ENCODE results near the gene SIT1.

- TF ChIP-seq, protein P1, sequence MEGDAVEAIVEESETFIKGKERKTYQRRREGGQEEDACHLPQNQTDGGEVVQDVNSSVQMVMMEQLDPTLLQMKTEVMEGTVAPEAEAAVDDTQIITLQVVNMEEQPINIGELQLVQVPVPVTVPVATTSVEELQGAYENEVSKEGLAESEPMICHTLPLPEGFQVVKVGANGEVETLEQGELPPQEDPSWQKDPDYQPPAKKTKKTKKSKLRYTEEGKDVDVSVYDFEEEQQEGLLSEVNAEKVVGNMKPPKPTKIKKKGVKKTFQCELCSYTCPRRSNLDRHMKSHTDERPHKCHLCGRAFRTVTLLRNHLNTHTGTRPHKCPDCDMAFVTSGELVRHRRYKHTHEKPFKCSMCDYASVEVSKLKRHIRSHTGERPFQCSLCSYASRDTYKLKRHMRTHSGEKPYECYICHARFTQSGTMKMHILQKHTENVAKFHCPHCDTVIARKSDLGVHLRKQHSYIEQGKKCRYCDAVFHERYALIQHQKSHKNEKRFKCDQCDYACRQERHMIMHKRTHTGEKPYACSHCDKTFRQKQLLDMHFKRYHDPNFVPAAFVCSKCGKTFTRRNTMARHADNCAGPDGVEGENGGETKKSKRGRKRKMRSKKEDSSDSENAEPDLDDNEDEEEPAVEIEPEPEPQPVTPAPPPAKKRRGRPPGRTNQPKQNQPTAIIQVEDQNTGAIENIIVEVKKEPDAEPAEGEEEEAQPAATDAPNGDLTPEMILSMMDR (IDR thresholded peaks at IDR 0.05): no peak
- no peak for TF ChIP-seq POLR2A (IDR thresholded peaks at IDR 0.05)
These were observed 46.8 kb upstream of the SIT1 start for GRCh38 chr9:35697486-35697885.

Data from esophagus squamous epithelium (tissue), 4 donors.